ENCODE results near the gene RAP1GAP2.

Gene RAP1GAP2

DNA sequence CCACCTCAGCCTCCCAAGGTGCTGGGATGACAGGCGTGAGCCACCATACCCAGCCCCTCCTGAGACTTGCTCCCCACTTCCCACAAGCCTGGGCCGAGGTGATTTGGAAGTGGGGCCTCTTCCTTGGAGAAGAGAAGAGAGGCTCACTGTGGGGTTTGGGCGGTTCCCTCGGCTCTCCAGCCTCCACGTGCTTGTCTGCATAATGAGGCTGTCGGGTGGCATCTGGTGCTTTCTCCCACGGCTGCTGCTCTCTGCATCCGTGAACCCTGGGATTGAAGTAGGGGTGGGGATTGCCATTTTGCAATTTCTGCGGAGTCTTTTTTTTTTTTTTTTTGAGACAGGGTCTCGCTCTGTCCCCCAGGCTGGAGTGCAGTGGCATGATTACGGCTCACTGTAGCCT lies 101.4 kb downstream of the RAP1GAP2 start:
- no peaks in the 10 kb centered on the region; the same call in 1 of the 2 replicates for H3K4me1 ChIP-seq (ENCODE audit: control insufficient read depth, insufficient read depth, low read length)
- no peaks in the 10 kb centered on the region for H3K36me3 ChIP-seq (ENCODE audit: control insufficient read depth in 2 of 2, insufficient read depth in 1 of 2, low read length in 2 of 2)
- TF ChIP-seq ZNF785 (tag by site-specific recombination; IDR thresholded peaks at IDR 0.05) (no peak), KLF1 (tag by site-specific recombination; IDR thresholded peaks at IDR 0.05) (no peak), ZNF146 (tag by site-specific recombination; IDR thresholded peaks at IDR 0.05) (no peak), ZNF214 (tag by site-specific recombination; IDR thresholded peaks at IDR 0.05; ENCODE audit: borderline replicate concordance) (no peak)
- POLR2A ChIA-PET, result no interaction called here
- no peak overlapping the region for H3K27ac ChIP-seq (ENCODE audit: extremely low read depth, low read depth, low read length)
- no peaks in the 10 kb centered on the region for H3K9me3 ChIP-seq (ENCODE audit: control insufficient read depth, insufficient read depth, low read depth, low read length)
- no peak overlapping the region for H3K4me3 ChIP-seq (ENCODE audit: low read depth, low read length)
- CTCF ChIA-PET, result no interaction called here

DNA sequence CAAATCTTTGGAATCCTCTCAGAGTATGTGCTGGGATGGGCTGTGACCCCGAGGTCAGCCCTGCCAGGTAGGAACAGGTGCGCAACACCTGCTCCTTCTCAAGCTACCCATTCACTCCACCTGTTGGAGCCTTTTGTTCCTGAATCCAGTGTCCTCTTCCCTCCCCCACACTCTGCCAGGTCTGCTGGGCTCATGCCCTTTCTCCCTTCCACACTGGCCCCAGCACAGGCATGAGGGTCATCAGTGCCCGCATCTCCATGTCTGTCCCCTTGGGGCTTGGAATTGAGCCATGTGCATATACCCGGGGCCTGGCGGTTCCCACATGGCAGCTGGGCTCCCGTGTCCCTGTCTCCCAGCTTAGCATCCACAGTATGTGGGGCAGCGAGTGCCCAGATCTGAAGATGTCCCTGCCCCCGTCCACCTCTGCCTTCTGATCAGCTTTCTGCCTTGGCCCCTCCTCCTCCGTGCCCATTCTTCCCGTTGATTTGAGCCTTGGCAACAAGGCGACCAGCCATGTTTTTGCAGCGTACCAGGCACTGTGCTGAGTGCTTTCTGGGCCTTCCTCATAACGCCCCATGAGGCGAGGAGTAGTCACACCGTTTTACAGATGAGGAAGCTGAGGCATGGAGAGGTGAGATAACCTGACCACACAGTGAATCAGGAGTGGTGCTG lies 102.2 kb downstream of the RAP1GAP2 start:
- POLR2A ChIA-PET, result no interaction called here
- no peaks in the 10 kb centered on the region for H3K36me3 ChIP-seq (ENCODE audit: control insufficient read depth in 2 of 2, insufficient read depth in 1 of 2, low read length in 2 of 2)
- TF ChIP-seq ZNF132 (tag by site-specific recombination; IDR thresholded peaks at IDR 0.05; ENCODE audit: borderline replicate concordance), result no peak
- TF ChIP-seq ZBTB8A (tag by site-specific recombination; IDR thresholded peaks at IDR 0.05), result no peak
- TF ChIP-seq SCRT2 (tag by site-specific recombination; IDR thresholded peaks at IDR 0.05), result peak; percentile 46
- no peak for TF ChIP-seq ZNF654 (tag by site-specific recombination; IDR thresholded peaks at IDR 0.05; ENCODE audit: low read depth)
- TF ChIP-seq, protein P1, sequence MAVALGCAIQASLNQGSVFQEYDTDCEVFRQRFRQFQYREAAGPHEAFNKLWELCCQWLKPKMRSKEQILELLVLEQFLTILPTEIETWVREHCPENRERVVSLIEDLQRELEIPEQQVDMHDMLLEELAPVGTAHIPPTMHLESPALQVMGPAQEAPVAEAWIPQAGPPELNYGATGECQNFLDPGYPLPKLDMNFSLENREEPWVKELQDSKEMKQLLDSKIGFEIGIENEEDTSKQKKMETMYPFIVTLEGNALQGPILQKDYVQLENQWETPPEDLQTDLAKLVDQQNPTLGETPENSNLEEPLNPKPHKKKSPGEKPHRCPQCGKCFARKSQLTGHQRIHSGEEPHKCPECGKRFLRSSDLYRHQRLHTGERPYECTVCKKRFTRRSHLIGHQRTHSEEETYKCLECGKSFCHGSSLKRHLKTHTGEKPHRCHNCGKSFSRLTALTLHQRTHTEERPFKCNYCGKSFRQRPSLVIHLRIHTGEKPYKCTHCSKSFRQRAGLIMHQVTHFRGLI (tag by site-specific recombination; IDR thresholded peaks at IDR 0.05), result no peak
- no peak overlapping the region for H3K4me3 ChIP-seq (ENCODE audit: low read depth, low read length)
- H3K27ac ChIP-seq (ENCODE audit: extremely low read depth, low read depth, low read length), result no peak overlapping the region
- no peaks in the 10 kb centered on the region for H3K9me3 ChIP-seq (ENCODE audit: control insufficient read depth, insufficient read depth, low read depth, low read length)
- CTCF ChIA-PET, result interaction anchor here (1.1 to 1.2 kb wide), 2 partner anchors 12 to 50 kb away, joined by 3 read pairs; no protein-coding TSS in a partner anchor
- no peaks in the 10 kb centered on the region for H3K4me1 ChIP-seq (ENCODE audit: control insufficient read depth, insufficient read depth, low read length)

DNA sequence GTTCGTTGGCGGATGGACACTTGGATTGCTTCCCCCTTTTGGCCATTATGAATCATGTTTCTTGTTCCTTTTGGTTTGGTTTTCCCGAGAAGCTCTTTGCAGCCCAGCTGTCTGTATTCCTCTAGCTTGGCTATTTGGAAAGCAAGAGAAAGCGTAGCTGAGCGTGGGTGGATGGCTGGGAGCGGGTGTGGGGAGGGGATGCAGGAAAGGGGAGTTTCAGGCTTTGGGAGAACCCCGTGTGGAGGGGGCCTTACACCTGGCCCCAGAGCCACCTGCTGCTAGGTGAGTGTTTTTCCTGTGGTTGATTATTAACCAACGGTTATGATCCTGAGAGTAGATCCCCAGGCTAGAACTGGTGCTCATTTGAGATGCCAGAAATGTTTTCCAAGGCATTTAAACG lies 103.7 kb downstream of the RAP1GAP2 start:
- Histone ChIP-seq H3K4me1 (ENCODE audit: control insufficient read depth, insufficient read depth, low read length) (no peaks in the 10 kb centered on the region), H3K36me3 (ENCODE audit: control insufficient read depth in 2 of 2, insufficient read depth in 1 of 2, low read length in 2 of 2) (no peaks in the 10 kb centered on the region), H3K4me3 (ENCODE audit: low read depth, low read length) (no peak overlapping the region), H3K27ac (ENCODE audit: extremely low read depth, low read depth, low read length) (no peak overlapping the region), H3K9me3 (ENCODE audit: control insufficient read depth, insufficient read depth, low read depth, low read length) (no peaks in the 10 kb centered on the region)
- CTCF ChIA-PET, result interaction anchor here (0.6 kb wide), 1 partner anchor 829 kb away, joined by 3 read pairs; no protein-coding TSS in a partner anchor
- POLR2A ChIA-PET, result interaction anchor here (1.3 kb wide), 1 partner anchor 16 kb away, joined by 3 read pairs; no protein-coding TSS in a partner anchor
- TF ChIP-seq SP2 (tag by site-specific recombination; IDR thresholded peaks at IDR 0.05) (no peak), ZNF664 (tag by site-specific recombination; IDR thresholded peaks at IDR 0.05) (no peak), WT1 (tag by site-specific recombination; IDR thresholded peaks at IDR 0.05) (no peak), ZNF19 (tag by site-specific recombination; IDR thresholded peaks at IDR 0.05; ENCODE audit: low read depth) (no peak), ELK4 (IDR thresholded peaks at IDR 0.05; ENCODE audit: borderline replicate concordance, low read depth, low read length) (no peak), ZNF677 (tag by site-specific recombination; IDR thresholded peaks at IDR 0.05) (no peak), ZNF426 (tag by site-specific recombination; IDR thresholded peaks at IDR 0.05) (no peak), ZNF24 (tag by site-specific recombination; IDR thresholded peaks at IDR 0.05) (no peak), ZNF221 (tag by site-specific recombination; IDR thresholded peaks at IDR 0.05; ENCODE audit: borderline replicate concordance) (no peak)
- TF ChIP-seq, protein P2, sequence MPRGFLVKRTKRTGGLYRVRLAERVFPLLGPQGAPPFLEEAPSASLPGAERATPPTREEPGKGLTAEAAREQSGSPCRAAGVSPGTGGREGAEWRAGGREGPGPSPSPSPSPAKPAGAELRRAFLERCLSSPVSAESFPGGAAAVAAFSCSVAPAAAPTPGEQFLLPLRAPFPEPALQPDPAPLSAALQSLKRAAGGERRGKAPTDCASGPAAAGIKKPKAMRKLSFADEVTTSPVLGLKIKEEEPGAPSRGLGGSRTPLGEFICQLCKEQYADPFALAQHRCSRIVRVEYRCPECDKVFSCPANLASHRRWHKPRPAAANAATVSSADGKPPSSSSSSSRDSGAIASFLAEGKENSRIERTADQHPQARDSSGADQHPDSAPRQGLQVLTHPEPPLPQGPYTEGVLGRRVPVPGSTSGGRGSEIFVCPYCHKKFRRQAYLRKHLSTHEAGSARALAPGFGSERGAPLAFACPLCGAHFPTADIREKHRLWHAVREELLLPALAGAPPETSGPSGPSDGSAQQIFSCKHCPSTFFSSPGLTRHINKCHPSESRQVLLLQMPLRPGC (tag by site-specific recombination; IDR thresholded peaks at IDR 0.05), result no peak
- TF ChIP-seq, protein P3, sequence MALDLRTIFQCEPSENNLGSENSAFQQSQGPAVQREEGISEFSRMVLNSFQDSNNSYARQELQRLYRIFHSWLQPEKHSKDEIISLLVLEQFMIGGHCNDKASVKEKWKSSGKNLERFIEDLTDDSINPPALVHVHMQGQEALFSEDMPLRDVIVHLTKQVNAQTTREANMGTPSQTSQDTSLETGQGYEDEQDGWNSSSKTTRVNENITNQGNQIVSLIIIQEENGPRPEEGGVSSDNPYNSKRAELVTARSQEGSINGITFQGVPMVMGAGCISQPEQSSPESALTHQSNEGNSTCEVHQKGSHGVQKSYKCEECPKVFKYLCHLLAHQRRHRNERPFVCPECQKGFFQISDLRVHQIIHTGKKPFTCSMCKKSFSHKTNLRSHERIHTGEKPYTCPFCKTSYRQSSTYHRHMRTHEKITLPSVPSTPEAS (tag by site-specific recombination; IDR thresholded peaks at IDR 0.05), result no peak
